ENCODE data around the gene PUM1. TPM values are rescaled to one million over a fixed set of nuclear protein-coding genes. Genes with fewer than 3 reads are reported as not detected.

PUM1 gene
- total and polyA plus RNA-seq, 2 of the 8 experiments (the other 6 are each of a cell fraction or from before 2014, with no cell fraction given): 122 to 177 TPM

DNA sequence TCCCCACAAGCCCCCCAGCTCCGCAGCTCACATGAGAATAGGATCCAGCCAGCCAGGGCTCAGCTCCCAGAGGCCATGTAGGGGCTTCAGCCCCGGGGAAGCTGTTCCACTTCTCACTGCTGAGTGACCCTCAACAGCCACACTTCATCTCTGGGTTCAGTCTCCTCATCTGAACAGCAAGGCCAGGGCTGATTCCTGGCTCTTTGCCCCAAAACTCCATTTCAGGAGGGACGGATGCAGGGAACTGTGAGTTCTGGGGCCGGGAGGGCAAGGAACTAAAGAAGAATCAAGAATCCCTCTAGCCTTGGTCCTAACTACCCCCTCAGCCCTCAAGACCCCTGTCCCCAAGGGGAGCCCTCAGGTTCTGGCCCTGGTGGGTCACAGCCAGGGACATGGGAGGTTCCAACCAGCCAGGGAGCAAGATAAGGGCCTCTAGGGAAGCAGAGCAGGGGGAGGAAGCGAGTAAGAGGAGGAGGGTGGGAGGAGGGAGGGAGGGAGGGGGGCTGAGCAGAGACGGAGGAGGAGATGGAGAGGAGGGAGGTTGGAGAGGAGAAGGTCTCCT is 170.1 kb downstream of the PUM1 start (continued):
- TF ChIP-seq RAD21 (IDR thresholded peaks at IDR 0.05 in 1 of 2, conservative IDR thresholded peaks at IDR 0.05 in 1 of 2; ENCODE audit: low read depth in 2 of 2, low read length in 2 of 2) (no peak), SIX5 (IDR thresholded peaks at IDR 0.05; ENCODE audit: low read depth, low read length) (no peak), GABPA (IDR thresholded peaks at IDR 0.05; ENCODE audit: borderline replicate concordance, insufficient read depth, low read length) (no peak), RXRA (IDR thresholded peaks at IDR 0.05; ENCODE audit: insufficient read depth, low read depth, low read length) (no peak), SIN3A (conservative IDR thresholded peaks at IDR 0.05 in 1 of 2, IDR thresholded peaks at IDR 0.05 in 1 of 2; ENCODE audit: low read depth in 1 of 2, low read length in 2 of 2) (no peak), MAFK (IDR thresholded peaks at IDR 0.05; ENCODE audit: low read depth, low read length) (no peak), CBX8 (IDR thresholded peaks at IDR 0.05; ENCODE audit: borderline replicate concordance, low read depth, low read length) (no peak), FOSL1 (IDR thresholded peaks at IDR 0.05; ENCODE audit: insufficient read depth, low read depth, low read length) (no peak), GTF2F1 (IDR thresholded peaks at IDR 0.05; ENCODE audit: borderline replicate concordance, low read depth, low read length) (no peak), EP300 (IDR thresholded peaks at IDR 0.05; ENCODE audit: borderline replicate concordance in 1 of 2, low read depth in 2 of 2, low read length in 2 of 2) (no peak)
- TF ChIP-seq, protein P1, sequence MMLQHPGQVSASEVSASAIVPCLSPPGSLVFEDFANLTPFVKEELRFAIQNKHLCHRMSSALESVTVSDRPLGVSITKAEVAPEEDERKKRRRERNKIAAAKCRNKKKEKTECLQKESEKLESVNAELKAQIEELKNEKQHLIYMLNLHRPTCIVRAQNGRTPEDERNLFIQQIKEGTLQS (IDR thresholded peaks at IDR 0.05; ENCODE audit: insufficient read depth, low read depth, low read length): no peak
- TF ChIP-seq, protein P2, sequence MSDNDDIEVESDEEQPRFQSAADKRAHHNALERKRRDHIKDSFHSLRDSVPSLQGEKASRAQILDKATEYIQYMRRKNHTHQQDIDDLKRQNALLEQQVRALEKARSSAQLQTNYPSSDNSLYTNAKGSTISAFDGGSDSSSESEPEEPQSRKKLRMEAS (IDR thresholded peaks at IDR 0.05): no peak

Measured in H1 (cell line).